HEK293T (cell line): ENCODE measurements around the gene PLSCR4.
"Not testable (repeated sequence)": the region's sequence is repeated elsewhere in the genome, so short reads cannot be mapped to it uniquely, and the experiment has no call there.

Experiments
- CTCF ChIA-PET: fragments of 350-600 bp; formaldehyde crosslinking; extraction: SDS; loops from one replicate; lab custom pipeline; 2021; ENCODE audit warnings: antibody characterized with exemption, inconsistent platforms; lab: Yijun Ruan, JAX
- POLR2A ChIA-PET: fragments of 350-600 bp; formaldehyde crosslinking; extraction: SDS; loops from one replicate; lab custom pipeline; 2020; ENCODE audit warnings: antibody characterized with exemption, inconsistent platforms; lab: Yijun Ruan, JAX
- DNase-seq: peaks from one replicate; pipeline ENCODE4 v3.0.0; 2012; ENCODE audit warnings: mixed read lengths; ENCODE audit errors: extremely low spot score
- ARNT ChIP-seq: fragments of 450-650 bp; IDR thresholded peaks from 2 replicates; pipeline ENCODE4 v1.6.1; 2017; ENCODE audit warnings: mild to moderate bottlenecking
- BHLHE40 ChIP-seq: fragments of 450-650 bp; IDR thresholded peaks from 2 replicates; pipeline ENCODE4 v1.6.1; 2016; ENCODE audit warnings: mild to moderate bottlenecking, moderate library complexity, borderline replicate concordance
- CTBP1 ChIP-seq: fragments of 450-650 bp; IDR thresholded peaks from 2 replicates; pipeline ENCODE4 v1.6.1; 2016; ENCODE audit warnings: borderline replicate concordance
- ELF4 ChIP-seq: fragments of 450-650 bp; IDR thresholded peaks from 2 replicates; pipeline ENCODE4 v1.6.1; 2017; ENCODE audit warnings: antibody characterized with exemption
- FOXA1 ChIP-seq: fragments of 450-650 bp; IDR thresholded peaks from 2 replicates; pipeline ENCODE4 v1.6.1; 2016; ENCODE audit warnings: mild to moderate bottlenecking
- FOXK2 ChIP-seq: fragments of 450-650 bp; IDR thresholded peaks from 2 replicates; pipeline ENCODE4 v1.6.1; 2016; ENCODE audit warnings: mild to moderate bottlenecking
- FOXM1 ChIP-seq: fragments of 450-650 bp; IDR thresholded peaks from 2 replicates; pipeline ENCODE4 v1.6.1; 2017; ENCODE audit warnings: mild to moderate bottlenecking, borderline replicate concordance
- HDGF ChIP-seq: fragments of 450-650 bp; IDR thresholded peaks from 2 replicates; pipeline ENCODE4 v1.6.1; 2017; ENCODE audit warnings: antibody characterized with exemption, borderline replicate concordance
- L3MBTL2 ChIP-seq: fragments of 450-650 bp; conservative IDR thresholded peaks from 2 replicates; pipeline ENCODE4 v1.6.1; 2016; ENCODE audit warnings: mild to moderate bottlenecking
- LEF1 ChIP-seq: fragments of 450-650 bp; IDR thresholded peaks from 2 replicates; pipeline ENCODE4 v1.6.1; 2017; ENCODE audit warnings: mild to moderate bottlenecking, borderline replicate concordance
- NFRKB ChIP-seq: fragments of 450-650 bp; IDR thresholded peaks from 2 replicates; pipeline ENCODE4 v1.6.1; 2016; ENCODE audit warnings: mild to moderate bottlenecking, moderate library complexity
- PKNOX1 ChIP-seq: fragments of 450-650 bp; IDR thresholded peaks from 2 replicates; pipeline ENCODE4 v1.6.1; 2016
- SP1 ChIP-seq: fragments of 450-650 bp; IDR thresholded peaks from 2 replicates; pipeline ENCODE4 v1.6.1; 2017
- SUZ12 ChIP-seq: fragments of 450-650 bp; IDR thresholded peaks from 2 replicates; pipeline ENCODE4 v1.6.1; 2016; ENCODE audit warnings: mild to moderate bottlenecking
- TARDBP ChIP-seq: fragments of 450-650 bp; IDR thresholded peaks from 2 replicates; pipeline ENCODE4 v1.6.1; 2016
- ZNF384 ChIP-seq: fragments of 450-650 bp; IDR thresholded peaks from 2 replicates; pipeline ENCODE4 v1.6.1; 2016

PLSCR4 gene

GRCh38 chr3:146243559-146243958 lies 7.3 kb downstream of the PLSCR4 start:
- no peak for TF ChIP-seq NFRKB
- no peak for TF ChIP-seq FOXA1
- no peak for TF ChIP-seq SP1
- TF ChIP-seq HDGF: no peak
- TF ChIP-seq PKNOX1: no peak
- no peak for TF ChIP-seq SUZ12
- TF ChIP-seq TARDBP: no peak
- no peak for TF ChIP-seq ARNT
- TF ChIP-seq ELF4: no peak
- no peak for TF ChIP-seq BHLHE40
- TF ChIP-seq FOXM1: no peak
- TF ChIP-seq FOXK2: no peak
- TF ChIP-seq LEF1: no peak
- no peak for TF ChIP-seq ZNF384
- TF ChIP-seq L3MBTL2: no peak
- TF ChIP-seq CTBP1: no peak
- POLR2A ChIA-PET: no interaction called here
- CTCF ChIA-PET: no interaction called here
- no peak for DNase-seq

GRCh38 chr3:146241523-146242240 lies 9.2 kb downstream of the PLSCR4 start:
- no peak for TF ChIP-seq PKNOX1
- no peak for TF ChIP-seq FOXK2
- no peak for TF ChIP-seq FOXA1
- no peak for TF ChIP-seq BHLHE40
- TF ChIP-seq ZNF384: no peak
- TF ChIP-seq HDGF: no peak
- TF ChIP-seq LEF1: no peak
- no peak for TF ChIP-seq SP1
- TF ChIP-seq ELF4: no peak
- DNase-seq: no peak
- ChIA-PET POLR2A (no interaction called here), CTCF (no interaction called here)

- no peak for DNase-seq
- CTCF ChIA-PET: no interaction called here
- TF ChIP-seq ELF4: no peak
- TF ChIP-seq SUZ12: no peak
- no peak for TF ChIP-seq ARNT
- no peak for TF ChIP-seq FOXA1
- no peak for TF ChIP-seq L3MBTL2
- no peak for TF ChIP-seq NFRKB
- no peak for TF ChIP-seq ZNF384
- no peak for TF ChIP-seq BHLHE40
- no peak for TF ChIP-seq FOXK2
- no peak for TF ChIP-seq TARDBP
- no peak for TF ChIP-seq LEF1
- TF ChIP-seq FOXM1: no peak
- no peak for TF ChIP-seq PKNOX1
- no peak for TF ChIP-seq CTBP1
- TF ChIP-seq SP1: no peak
- POLR2A ChIA-PET: no interaction called here
Observed at GRCh38 chr3:146233487-146233886, 17.4 kb downstream of the PLSCR4 start.

- no peak for TF ChIP-seq LEF1
- no peak for TF ChIP-seq TARDBP
- no peak for TF ChIP-seq HDGF
- TF ChIP-seq SUZ12: no peak
- no peak for TF ChIP-seq ZNF384
- no peak for TF ChIP-seq FOXA1
- no peak for DNase-seq
- POLR2A ChIA-PET: no interaction called here
- CTCF ChIA-PET: interaction anchor here (0.6 kb wide), 1 partner anchor 38 kb away, joined by 3 read pairs; no protein-coding TSS in a partner anchor
Observed at GRCh38 chr3:146227486-146227885, 23.4 kb downstream of the PLSCR4 start.

- ChIA-PET POLR2A (no interaction called here), CTCF (interaction anchor here (1.0 kb wide), 1 partner anchor 100 kb away, joined by 4 read pairs; no protein-coding TSS in a partner anchor)
- DNase-seq: no peak
- no peak for TF ChIP-seq FOXK2
- no peak for TF ChIP-seq SUZ12
- TF ChIP-seq SP1: no peak
- no peak for TF ChIP-seq NFRKB
- no peak for TF ChIP-seq ARNT
- no peak for TF ChIP-seq LEF1
- no peak for TF ChIP-seq TARDBP
- no peak for TF ChIP-seq PKNOX1
- no peak for TF ChIP-seq ZNF384
- TF ChIP-seq BHLHE40: no peak
- no peak for TF ChIP-seq L3MBTL2
- no peak for TF ChIP-seq CTBP1
- no peak for TF ChIP-seq HDGF
- TF ChIP-seq ELF4: no peak
- no peak for TF ChIP-seq FOXA1
Observed at GRCh38 chr3:146226881-146227280, 24.0 kb downstream of the PLSCR4 start.

GRCh38 chr3:146225458-146225857 lies 25.4 kb downstream of the PLSCR4 start:
- DNase-seq, POLR2A ChIA-PET, CTCF ChIA-PET: not testable (repeated sequence)
